OCI-LY3 (cell line): ENCODE results near the gene TMEM167B.
A peak's percentile ranks its signal among the peaks of the same experiment; 100 is the strongest.

Experiments used
- H2AFZ ChIP-seq: fragments of 200-600, 300-600 bp; shearing (Covaris generic); 2 replicates; pipeline ENCODE4 v1.6.0; 2014; ENCODE audit warnings: antibody characterized with exemption, low read depth, low read length
- H3K27ac ChIP-seq: fragments of 200-600, 300-600 bp; sonication (generic); 2 replicates; pipeline ENCODE4 v1.5.1; 2014; ENCODE audit warnings: mild to moderate bottlenecking, low read length, moderate library complexity, mixed read lengths
- H3K27me3 ChIP-seq: fragments of 200-600, 300-600 bp; sonication (generic); 2 replicates; pipeline ENCODE4 v1.6.1; 2014; ENCODE audit warnings: low read depth, low read length, mixed read lengths
- H3K36me3 ChIP-seq: fragments of 200-600, 300-600 bp; sonication (generic); replicated peaks from 2 replicates; pipeline ENCODE3; 2014; ENCODE audit warnings: low read depth, low read length, mixed read lengths
- H3K4me1 ChIP-seq: fragments of 300-600, 200-600 bp; sonication (generic); 2 replicates; pipeline ENCODE4 v1.6.1; 2014; ENCODE audit warnings: low read length, mixed read lengths
- H3K4me2 ChIP-seq: fragments of 200-600, 300-600 bp; sonication (generic); 2 replicates; pipeline ENCODE4 v1.6.1; 2014; ENCODE audit warnings: low read length, mixed read lengths
- H3K4me3 ChIP-seq: fragments of 300-600, 200-600 bp; sonication (generic); 2 replicates; pipeline ENCODE4 v1.5.1; 2014; ENCODE audit warnings: antibody characterized with exemption, mild to moderate bottlenecking, low read length, moderate library complexity
- H3K79me2 ChIP-seq: fragments of 300-600, 200-600 bp; shearing (Covaris generic); 2 replicates; pipeline ENCODE4 v1.6.1; 2014; ENCODE audit warnings: mild to moderate bottlenecking, low read length, mixed read lengths
- H3K9ac ChIP-seq: fragments of 300-600, 200-600 bp; shearing (Covaris generic); 2 replicates; pipeline ENCODE4 v1.6.0; 2014; ENCODE audit warnings: mild to moderate bottlenecking, low read length, moderate library complexity
- H3K9me3 ChIP-seq: fragments of 200-600, 300-600 bp; shearing (Covaris generic); 2 replicates; pipeline ENCODE4 v1.6.1; 2014; ENCODE audit warnings: low read length, mixed read lengths; ENCODE audit not compliant: insufficient read depth
- H4K20me1 ChIP-seq: fragments of 200-600, 300-600 bp; sonication (generic); 2 replicates; pipeline ENCODE4 v1.6.1; 2016; ENCODE audit warnings: low read length, mixed read lengths; ENCODE audit not compliant: insufficient read depth
- EZH2phosphoT487 ChIP-seq: fragments of 200-600 bp; shearing (Covaris generic); IDR thresholded peaks from 2 replicates; pipeline ENCODE4 v1.6.1; 2018; ENCODE audit warnings: antibody characterized with exemption, mixed run types, low read depth
- TF ChIP-seq, protein P1 (sequence below): fragments of 200-600, 300-600 bp; sonication (generic); IDR thresholded peaks from 2 replicates; pipeline ENCODE4 v1.5.1; 2014; ENCODE audit warnings: antibody characterized with exemption, low read length, low read depth

Gene TMEM167B

DNA sequence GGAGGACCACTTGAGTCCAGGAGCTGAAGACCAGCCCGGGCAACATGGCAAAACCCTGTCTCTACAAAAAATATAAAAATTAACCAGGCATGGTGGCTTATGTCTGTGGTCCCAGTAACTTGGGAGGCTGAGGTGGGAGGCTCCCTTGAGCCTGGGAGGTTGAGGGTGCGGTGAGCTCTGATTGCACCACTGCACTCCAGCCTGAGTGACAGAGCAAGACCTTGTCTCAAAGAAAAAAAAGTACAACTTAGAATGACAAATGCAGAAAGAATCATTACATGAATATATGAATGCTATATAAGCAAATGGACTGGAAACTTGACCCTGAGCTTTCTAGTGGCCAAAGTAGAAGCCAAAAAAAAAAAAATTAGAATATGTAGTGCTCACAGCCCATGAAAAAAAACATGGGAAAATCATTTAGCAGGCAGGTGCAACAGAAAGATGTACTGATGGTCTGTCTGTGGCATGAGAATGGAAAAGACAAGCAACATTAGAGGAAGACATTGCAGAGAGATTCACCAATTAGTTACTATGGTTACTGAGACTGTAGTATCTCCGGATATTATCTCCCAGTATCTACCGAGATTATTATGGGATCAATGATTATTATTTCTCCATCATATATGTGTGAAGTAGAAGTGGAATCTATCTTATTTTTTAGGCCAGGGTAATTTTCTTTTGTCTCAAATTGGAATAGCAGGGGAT, 42.6 kb downstream of the TMEM167B start:
- Histone ChIP-seq H3K27ac (no peak overlapping the region), H3K9ac (no peak overlapping the region), H3K4me1 (peaks cover 17% of the 10 kb centered on the region), H3K27me3 (no peaks in the 10 kb centered on the region), H3K4me2 (no peak overlapping the region), H3K79me2 (no peaks in the 10 kb centered on the region), H2AFZ (no peak overlapping the region), H4K20me1 (no peaks in the 10 kb centered on the region), H3K4me3 (no peak overlapping the region), H3K9me3 (no peaks in the 10 kb centered on the region), H3K36me3 (no peaks in the 10 kb centered on the region)
- TF ChIP-seq, protein P1, sequence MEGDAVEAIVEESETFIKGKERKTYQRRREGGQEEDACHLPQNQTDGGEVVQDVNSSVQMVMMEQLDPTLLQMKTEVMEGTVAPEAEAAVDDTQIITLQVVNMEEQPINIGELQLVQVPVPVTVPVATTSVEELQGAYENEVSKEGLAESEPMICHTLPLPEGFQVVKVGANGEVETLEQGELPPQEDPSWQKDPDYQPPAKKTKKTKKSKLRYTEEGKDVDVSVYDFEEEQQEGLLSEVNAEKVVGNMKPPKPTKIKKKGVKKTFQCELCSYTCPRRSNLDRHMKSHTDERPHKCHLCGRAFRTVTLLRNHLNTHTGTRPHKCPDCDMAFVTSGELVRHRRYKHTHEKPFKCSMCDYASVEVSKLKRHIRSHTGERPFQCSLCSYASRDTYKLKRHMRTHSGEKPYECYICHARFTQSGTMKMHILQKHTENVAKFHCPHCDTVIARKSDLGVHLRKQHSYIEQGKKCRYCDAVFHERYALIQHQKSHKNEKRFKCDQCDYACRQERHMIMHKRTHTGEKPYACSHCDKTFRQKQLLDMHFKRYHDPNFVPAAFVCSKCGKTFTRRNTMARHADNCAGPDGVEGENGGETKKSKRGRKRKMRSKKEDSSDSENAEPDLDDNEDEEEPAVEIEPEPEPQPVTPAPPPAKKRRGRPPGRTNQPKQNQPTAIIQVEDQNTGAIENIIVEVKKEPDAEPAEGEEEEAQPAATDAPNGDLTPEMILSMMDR, result no peak
- TF ChIP-seq EZH2phosphoT487, result no peak

GRCh38 chr1:109133815-109134214, 43.3 kb downstream of the TMEM167B start:
- no peaks in the 10 kb centered on the region for H3K27me3 ChIP-seq
- H3K4me2 ChIP-seq, result peak overlapping the region; percentile 72
- H2AFZ ChIP-seq, result peak overlapping the region; percentile 57; the same call in 1 of the 2 replicates
- no peak for TF ChIP-seq EZH2phosphoT487
- H4K20me1 ChIP-seq, result no peaks in the 10 kb centered on the region
- no peaks in the 10 kb centered on the region for H3K36me3 ChIP-seq
- peaks cover 17% of the 10 kb centered on the region for H3K4me1 ChIP-seq
- peak overlapping the region; percentile 43 for H3K4me3 ChIP-seq
- H3K9me3 ChIP-seq, result no peaks in the 10 kb centered on the region
- no peak overlapping the region for H3K9ac ChIP-seq
- H3K27ac ChIP-seq, result no peak overlapping the region
- H3K79me2 ChIP-seq, result no peaks in the 10 kb centered on the region

GRCh38 chr1:109134423-109134822, 43.9 kb downstream of the TMEM167B start:
- peak overlapping the region; percentile 57 for H2AFZ ChIP-seq

GRCh38 chr1:109135940-109136339, 45.4 kb downstream of the TMEM167B start:
- H3K4me3 ChIP-seq, result no peak overlapping the region
- H3K79me2 ChIP-seq, result no peaks in the 10 kb centered on the region
- H2AFZ ChIP-seq, result no peak overlapping the region
- TF ChIP-seq EZH2phosphoT487, result no peak
- TF ChIP-seq, protein P1, result no peak
- no peaks in the 10 kb centered on the region for H4K20me1 ChIP-seq
- H3K4me2 ChIP-seq, result no peak overlapping the region
- H3K27ac ChIP-seq, result no peak overlapping the region
- H3K27me3 ChIP-seq, result no peaks in the 10 kb centered on the region
- no peaks in the 10 kb centered on the region for H3K36me3 ChIP-seq
- peaks cover 17% of the 10 kb centered on the region for H3K4me1 ChIP-seq
- H3K9ac ChIP-seq, result no peak overlapping the region
- no peaks in the 10 kb centered on the region for H3K9me3 ChIP-seq

More at GRCh38 chr1:109134423-109134822, 43.9 kb downstream of the TMEM167B start:
- H4K20me1 ChIP-seq, result no peaks in the 10 kb centered on the region
- TF ChIP-seq EZH2phosphoT487, result no peak
- TF ChIP-seq, protein P1, result no peak
- H3K27me3 ChIP-seq, result no peaks in the 10 kb centered on the region
- no peaks in the 10 kb centered on the region for H3K79me2 ChIP-seq
- H3K9ac ChIP-seq, result no peak overlapping the region
- H3K27ac ChIP-seq, result no peak overlapping the region
- H3K4me3 ChIP-seq, result peak overlapping the region; percentile 43
- H3K4me2 ChIP-seq, result peak overlapping the region; percentile 72
- no peaks in the 10 kb centered on the region for H3K9me3 ChIP-seq
- no peaks in the 10 kb centered on the region for H3K36me3 ChIP-seq
- peaks cover 17% of the 10 kb centered on the region for H3K4me1 ChIP-seq
